SH-SY5Y (cell line): ENCODE data around the gene PLEKHA5.

Experiments used
- GATA2 ChIP-seq: IDR thresholded peaks from 2 replicates; pipeline ENCODE4 v1.6.1; 2011; ENCODE audit warnings: mild to moderate bottlenecking, low read depth, low read length
- GATA3 ChIP-seq: IDR thresholded peaks from 2 replicates; pipeline ENCODE4 v1.6.1; 2011; ENCODE audit warnings: low read depth, mild to moderate bottlenecking, low read length, moderate library complexity

DNA sequence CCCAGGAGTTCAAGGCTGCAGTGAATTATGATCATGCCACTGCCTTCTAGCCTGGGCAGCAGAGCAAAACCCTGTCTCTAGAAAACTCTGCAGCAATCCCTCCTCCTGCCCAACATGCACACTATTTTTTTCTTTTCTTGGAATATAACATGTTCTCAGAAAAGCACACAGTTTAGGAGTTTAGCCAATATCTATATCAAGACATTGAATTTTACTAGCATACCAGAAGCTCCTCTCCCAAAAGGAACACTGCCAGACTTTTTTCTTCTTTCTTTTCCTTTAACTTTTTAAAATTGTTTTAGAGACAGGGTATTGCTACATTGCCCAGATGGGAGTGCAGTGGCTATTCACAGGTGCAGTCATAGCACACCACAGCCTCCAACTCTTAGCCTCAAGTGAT is 202.7 kb downstream of the PLEKHA5 start:
- TF ChIP-seq GATA2: no peak
- TF ChIP-seq GATA3: no peak
